Esophagus muscularis mucosa (tissue), 4 donors: ENCODE results near the gene CCM2L. TPM values are rescaled to one million over a fixed set of nuclear protein-coding genes. Genes with fewer than 3 reads are reported as not detected.

Experiments used
- DNase-seq: peaks from one replicate; pipeline ENCODE4 v3.0.0-alpha.2; 2017; ENCODE audit errors: extremely low spot score
- H3K27ac ChIP-seq, 4 donors: fragments of 200-600 bp; sonication (generic); replicated peaks in 1 of 4; 1 replicate in 3 of 4; 2 replicates in 1 of 4; pipeline ENCODE4 v1.5.1; 2016 to 2019; ENCODE audit warnings: mild to moderate bottlenecking in 1 of 4
- H3K27me3 ChIP-seq, 4 donors: fragments of 200-600 bp; sonication (generic); one replicate each; pipeline versions ENCODE4 v1.5.1 to v1.6.0; 2016 to 2019
- H3K36me3 ChIP-seq, 4 donors: fragments of 200-600 bp; sonication (generic); one replicate each; pipeline ENCODE4 v1.5.1; 2016 to 2019
- H3K4me1 ChIP-seq, 4 donors: fragments of 200-600 bp; sonication (generic); one replicate each; pipeline ENCODE4 v1.5.1; 2016 to 2019
- H3K4me3 ChIP-seq, 4 donors: fragments of 200-600 bp; sonication (generic); 1 replicate in 2 of 4; 2 replicates in 2 of 4; pipeline ENCODE4 v1.5.1; 2016 to 2019; ENCODE audit warnings: mild to moderate bottlenecking in 4 of 4, moderate library complexity in 1 of 4
- H3K9me3 ChIP-seq, 4 donors: fragments of 200-600 bp; sonication (generic); 1 replicate in 3 of 4; 2 replicates in 1 of 4; pipeline ENCODE4 v1.5.1; 2016 to 2019
- EP300 ChIP-seq: sonication (generic); formaldehyde crosslinking; IDR thresholded peaks from one replicate; pipeline ENCODE4 v1.6.1; 2017; ENCODE audit warnings: antibody characterized with exemption
- POLR2A ChIP-seq: fragments of 450-650 bp; IDR thresholded peaks from one replicate; pipeline ENCODE4 v1.6.1; 2017; ENCODE audit warnings: antibody characterized with exemption, moderate library complexity, mild to moderate bottlenecking, low read depth
- POLR2AphosphoS5 ChIP-seq, 2 donors: sonication (generic); formaldehyde crosslinking; IDR thresholded peaks; one replicate each; pipeline ENCODE4 v1.6.1; 2017; ENCODE audit warnings: antibody characterized with exemption in 2 of 2
- WGBS: methylation state at CpG from one replicate; pipeline ENCODE4 v1.1.5; 2018; 5-methylcytosine and 5-hydroxymethylcytosine counted together
- intact Hi-C: fragments of 100-400 bp; cut with DNase I; formaldehyde crosslinking; loops from one replicate; pipeline ENCODE4 v1.15.1; 2023
- total RNA-seq, 4 donors: library from RNA; depleted of rRNA; stranded (reverse); fragments of >200 nt; gene quantifications; one replicate each; pipeline versions ENCODE4 v1.1.0 to v1.2.1, GENCODE V29; 2016
- TF ChIP-seq, protein P1 (sequence below), 3 experiments: fragments of 200-600 bp in 2 of 3; fragments of 450-650 bp in 1 of 3; sonication (generic) in 2 of 3; IDR thresholded peaks; one replicate each; pipeline ENCODE4 v1.5.1; 2017 to 2019; ENCODE audit warnings: antibody characterized with exemption in 3 of 3, mild to moderate bottlenecking in 2 of 3, moderate library complexity in 1 of 3

CCM2L gene
- total RNA-seq, 4 donors from 2014 or later: 6.0 to 12.1 (median 10.4) TPM

DNA sequence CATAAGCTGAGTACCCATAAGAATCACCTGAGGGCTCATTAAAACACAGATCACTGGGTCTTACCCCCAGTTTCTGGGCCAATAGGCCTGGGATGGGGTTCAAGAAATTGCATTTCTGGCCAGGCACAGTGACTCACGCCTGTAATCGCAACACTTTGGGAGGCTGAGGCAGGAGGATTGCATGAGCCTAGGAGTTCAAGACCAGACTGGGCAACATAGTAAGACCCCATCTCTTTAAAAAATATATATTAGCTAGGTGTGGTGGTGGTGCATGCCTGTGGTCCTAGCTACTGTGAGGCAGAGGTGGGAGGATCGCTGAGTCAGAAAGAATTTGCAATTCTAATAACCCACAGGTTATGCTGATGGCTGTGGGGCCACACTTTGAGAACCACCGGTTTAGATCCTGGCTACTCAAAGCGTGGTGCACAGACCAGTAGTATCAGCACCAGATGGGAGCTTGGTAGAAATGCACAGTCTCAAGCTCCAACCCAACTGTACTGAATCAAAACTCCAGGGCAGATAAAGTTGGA lies 2.0 kb downstream of the CCM2L start:
- TF ChIP-seq POLR2A: no peak
- no peak for TF ChIP-seq EP300
- TF ChIP-seq POLR2AphosphoS5 (IDR thresholded peaks at IDR 0.05): no peak
- TF ChIP-seq, protein P1, sequence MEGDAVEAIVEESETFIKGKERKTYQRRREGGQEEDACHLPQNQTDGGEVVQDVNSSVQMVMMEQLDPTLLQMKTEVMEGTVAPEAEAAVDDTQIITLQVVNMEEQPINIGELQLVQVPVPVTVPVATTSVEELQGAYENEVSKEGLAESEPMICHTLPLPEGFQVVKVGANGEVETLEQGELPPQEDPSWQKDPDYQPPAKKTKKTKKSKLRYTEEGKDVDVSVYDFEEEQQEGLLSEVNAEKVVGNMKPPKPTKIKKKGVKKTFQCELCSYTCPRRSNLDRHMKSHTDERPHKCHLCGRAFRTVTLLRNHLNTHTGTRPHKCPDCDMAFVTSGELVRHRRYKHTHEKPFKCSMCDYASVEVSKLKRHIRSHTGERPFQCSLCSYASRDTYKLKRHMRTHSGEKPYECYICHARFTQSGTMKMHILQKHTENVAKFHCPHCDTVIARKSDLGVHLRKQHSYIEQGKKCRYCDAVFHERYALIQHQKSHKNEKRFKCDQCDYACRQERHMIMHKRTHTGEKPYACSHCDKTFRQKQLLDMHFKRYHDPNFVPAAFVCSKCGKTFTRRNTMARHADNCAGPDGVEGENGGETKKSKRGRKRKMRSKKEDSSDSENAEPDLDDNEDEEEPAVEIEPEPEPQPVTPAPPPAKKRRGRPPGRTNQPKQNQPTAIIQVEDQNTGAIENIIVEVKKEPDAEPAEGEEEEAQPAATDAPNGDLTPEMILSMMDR (IDR thresholded peaks at IDR 0.05): no peak
- H3K27ac ChIP-seq: no peak overlapping the region
- WGBS: 87% methylated on average over 5 of the region's 5 CpGs
- DNase-seq: no peak
- peak overlapping the region; percentile 37 to 51 (median 38) for H3K4me3 ChIP-seq
- H3K27me3 ChIP-seq: peaks cover 0 to 80% (median 0%) of the 10 kb centered on the region in 4 donors
- H3K36me3 ChIP-seq: no peaks in the 10 kb centered on the region
- peaks cover 0 to 26% (median under 1%) of the 10 kb centered on the region in 4 donors for H3K4me1 ChIP-seq
- intact Hi-C loops: no loop called here
- H3K9me3 ChIP-seq: no peaks in the 10 kb centered on the region

DNA sequence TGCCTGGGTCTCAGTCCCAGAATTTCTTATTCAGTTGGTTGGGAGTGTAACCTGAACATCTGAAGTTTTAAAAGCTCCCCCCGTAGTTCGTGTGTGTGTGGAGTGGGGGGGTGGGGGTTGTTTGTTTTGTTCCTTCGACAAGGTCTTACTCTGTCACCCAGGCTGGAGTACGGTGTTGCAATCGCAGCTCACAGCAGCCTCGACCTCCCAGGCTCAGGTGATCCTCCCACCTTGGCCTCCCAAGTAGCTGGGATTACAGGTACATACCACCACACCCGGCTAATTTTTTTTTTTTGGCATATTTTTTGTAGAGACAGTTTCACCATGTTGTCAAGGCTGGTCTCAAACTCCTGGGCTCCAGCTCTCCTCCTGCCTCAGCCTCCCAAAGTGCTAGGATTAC lies 3.1 kb downstream of the CCM2L start:
- peaks cover 0 to 85% (median 8%) of the 10 kb centered on the region in 4 donors for H3K27me3 ChIP-seq
- H3K9me3 ChIP-seq: no peaks in the 10 kb centered on the region
- intact Hi-C loops: no loop called here
- H3K4me1 ChIP-seq: peaks cover 2 to 21% (median 6%) of the 10 kb centered on the region in 4 donors
- H3K36me3 ChIP-seq: no peaks in the 10 kb centered on the region
- no peak overlapping the region for H3K4me3 ChIP-seq
- TF ChIP-seq EP300: no peak
- TF ChIP-seq, protein P1 (IDR thresholded peaks at IDR 0.05): no peak
- no peak overlapping the region for H3K27ac ChIP-seq
- 68% methylated on average over 7 of the region's 7 CpGs for WGBS
- no peak for DNase-seq

DNA sequence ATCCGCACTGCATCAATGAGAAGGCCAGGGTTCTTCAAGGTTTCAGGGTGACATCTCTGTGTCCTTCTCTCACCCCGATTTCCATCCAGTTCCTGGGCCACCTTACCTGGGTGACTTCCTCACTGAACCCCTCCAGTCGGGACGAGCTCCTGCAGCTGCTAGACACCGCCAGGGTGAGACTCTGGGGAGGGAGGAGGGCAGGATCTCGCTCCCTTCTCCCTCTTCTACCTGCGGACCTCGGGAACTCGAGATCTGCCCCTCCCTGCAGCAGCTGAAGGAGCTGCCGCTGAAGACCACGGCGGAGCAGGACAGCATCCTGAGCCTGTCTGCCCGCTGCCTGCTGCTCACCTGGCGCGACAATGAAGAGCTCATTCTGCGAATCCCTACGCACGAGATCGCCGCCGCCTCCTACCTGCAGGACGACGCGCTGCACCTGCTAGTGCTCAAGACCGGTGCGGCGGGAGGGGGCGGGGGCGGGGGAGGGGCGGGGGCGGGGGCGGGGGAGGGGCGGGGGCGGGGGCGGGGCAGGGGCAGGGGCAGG lies 7.5 kb downstream of the CCM2L start:
- peak overlapping the region in 1 of 4 donors; percentile 54 for H3K4me3 ChIP-seq
- peaks cover 17 to 24% (median 23%) of the 10 kb centered on the region in 4 donors for H3K4me1 ChIP-seq
- no peaks in the 10 kb centered on the region for H3K36me3 ChIP-seq
- no peak overlapping the region for H3K27ac ChIP-seq
- peaks cover 4 to 98% (median 35%) of the 10 kb centered on the region in 4 donors for H3K27me3 ChIP-seq
- intact Hi-C loops: no loop called here
- WGBS: 29% methylated on average over 14 of the region's 35 CpGs
- DNase-seq: no peak
- no peak for TF ChIP-seq POLR2AphosphoS5 (IDR thresholded peaks at IDR 0.05)
- TF ChIP-seq POLR2A: no peak
- TF ChIP-seq EP300: no peak
- TF ChIP-seq, protein P1 (IDR thresholded peaks at IDR 0.05): no peak
- no peaks in the 10 kb centered on the region for H3K9me3 ChIP-seq

DNA sequence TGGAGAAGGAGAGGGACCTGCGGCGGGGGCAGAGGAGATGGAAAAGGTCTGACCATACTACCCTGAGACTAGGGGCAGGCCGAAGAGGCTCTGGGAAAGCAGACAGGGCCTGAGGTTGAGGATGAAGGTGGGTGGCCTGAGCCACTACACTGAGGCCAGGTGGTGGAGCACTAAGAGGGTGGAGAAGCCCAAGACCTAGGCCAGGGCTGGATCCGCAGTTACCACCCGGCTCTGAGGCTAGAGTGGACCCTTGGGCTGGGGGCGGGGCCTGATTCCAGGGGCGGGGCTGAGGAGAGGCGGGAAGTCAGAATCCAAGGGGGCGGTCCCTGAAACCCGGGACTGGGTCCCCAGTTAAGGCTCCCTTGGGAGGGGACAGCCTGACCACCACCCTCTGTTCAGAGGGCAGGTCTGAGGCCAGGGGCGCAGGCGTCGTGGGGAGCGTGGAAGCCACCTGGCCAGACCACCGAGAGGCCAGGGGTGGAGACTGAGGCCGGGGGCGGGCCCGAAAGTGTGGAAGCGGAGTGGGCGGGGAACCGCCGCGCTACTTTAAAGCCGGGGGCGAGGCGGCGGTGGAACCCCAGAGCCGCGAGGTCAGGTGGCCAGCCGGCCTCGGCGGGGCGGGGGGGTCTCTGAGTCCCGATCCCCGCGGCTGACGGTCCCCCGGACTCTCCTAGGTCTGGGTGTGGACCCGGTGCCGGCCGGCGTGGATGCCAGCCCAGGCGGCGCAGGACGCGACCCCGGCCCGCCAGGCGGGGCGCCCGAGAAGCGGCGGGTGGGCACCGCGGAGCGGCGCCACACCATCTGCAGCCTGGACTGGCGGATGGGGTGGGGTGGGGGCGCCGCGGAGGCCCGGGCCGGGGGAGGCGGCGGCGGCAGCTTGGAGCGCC lies 8.3 kb downstream of the CCM2L start:
- Histone ChIP-seq H3K27me3 (peaks cover 4 to 98% (median 37%) of the 10 kb centered on the region in 4 donors), H3K9me3 (no peaks in the 10 kb centered on the region), H3K36me3 (no peaks in the 10 kb centered on the region), H3K27ac (peak overlapping the region in 1 of 4 donors; percentile 33), H3K4me1 (peaks cover 17 to 24% (median 23%) of the 10 kb centered on the region in 4 donors), H3K4me3 (peak overlapping the region; percentile 51 to 64 (median 54))
- intact Hi-C loops: no loop called here
- 31% methylated on average over 3 of the region's 67 CpGs for whole genome bisulfite sequencing
- TF ChIP-seq, protein P1 (IDR thresholded peaks at IDR 0.05): no peak
- TF ChIP-seq POLR2A (no peak), EP300 (no peak), POLR2AphosphoS5 (IDR thresholded peaks at IDR 0.05) (no peak)
- no peak for DNase-seq
